Measurements from ENCODE around the gene UBR3.
"Not testable (repeated sequence)": the region's sequence is repeated elsewhere in the genome, so short reads cannot be mapped to it uniquely, and the experiment has no call there.

UBR3 gene

DNA sequence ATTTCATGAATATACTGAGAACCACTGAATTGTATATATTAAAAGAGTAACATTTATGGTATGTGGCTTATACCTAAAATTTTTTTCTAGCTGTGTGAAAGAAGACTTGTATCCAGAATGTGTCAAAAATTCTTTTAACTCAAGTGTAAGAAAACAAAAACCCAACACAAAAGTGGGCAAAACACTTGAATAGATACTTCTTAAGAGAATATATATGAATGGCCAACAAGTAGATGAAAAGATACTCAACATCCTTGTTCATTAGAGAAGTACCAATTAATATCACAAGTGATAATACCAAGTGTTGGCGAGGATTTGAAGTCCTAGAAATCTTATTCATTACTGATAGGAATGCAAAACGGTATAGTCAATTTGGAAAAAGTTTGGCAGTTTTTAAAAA, 243.5 kb downstream of the UBR3 start:
- DNase-seq: no peak

- DNase-seq: no peak
These were observed 246.0 kb downstream of the UBR3 start for GRCh38 chr2:170073288-170073687.

- DNase-seq: no peak
These were observed 248.9 kb downstream of the UBR3 start for GRCh38 chr2:170076189-170076588.

- no peak for DNase-seq
These were observed 250.7 kb downstream of the UBR3 start for GRCh38 chr2:170077830-170078569.

DNA sequence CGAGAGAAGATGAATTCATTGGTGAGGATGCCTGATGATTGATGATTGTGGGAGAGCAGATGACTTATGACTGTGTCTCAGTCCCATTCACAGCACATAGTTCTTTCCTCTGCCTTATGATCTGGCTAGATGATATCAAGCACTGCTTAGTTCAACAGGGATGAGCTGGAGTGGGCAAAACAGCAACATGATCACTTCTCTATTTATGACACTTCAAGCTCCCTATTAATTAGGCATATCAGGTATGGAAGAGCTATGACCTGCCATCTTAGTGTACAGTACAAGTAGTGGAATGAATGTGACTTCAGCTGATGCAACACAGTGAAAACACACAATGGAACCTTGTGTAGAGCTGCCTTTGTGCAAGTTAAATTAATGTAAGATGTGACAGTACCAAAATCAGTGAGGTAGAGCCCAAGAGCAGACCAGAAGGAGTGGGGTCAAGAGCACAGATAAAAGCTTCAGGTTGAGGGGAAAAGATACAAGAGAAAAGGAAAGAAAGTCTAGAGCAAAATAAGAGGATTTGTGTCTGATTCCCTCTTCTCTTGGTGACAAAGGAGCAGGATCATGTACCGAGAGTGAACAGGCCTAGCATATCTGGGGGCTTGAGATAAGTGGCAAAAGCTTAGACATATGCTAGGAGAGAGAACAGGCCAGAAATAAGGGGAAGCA, 257.7 kb downstream of the UBR3 start:
- no peak for DNase-seq

DNA sequence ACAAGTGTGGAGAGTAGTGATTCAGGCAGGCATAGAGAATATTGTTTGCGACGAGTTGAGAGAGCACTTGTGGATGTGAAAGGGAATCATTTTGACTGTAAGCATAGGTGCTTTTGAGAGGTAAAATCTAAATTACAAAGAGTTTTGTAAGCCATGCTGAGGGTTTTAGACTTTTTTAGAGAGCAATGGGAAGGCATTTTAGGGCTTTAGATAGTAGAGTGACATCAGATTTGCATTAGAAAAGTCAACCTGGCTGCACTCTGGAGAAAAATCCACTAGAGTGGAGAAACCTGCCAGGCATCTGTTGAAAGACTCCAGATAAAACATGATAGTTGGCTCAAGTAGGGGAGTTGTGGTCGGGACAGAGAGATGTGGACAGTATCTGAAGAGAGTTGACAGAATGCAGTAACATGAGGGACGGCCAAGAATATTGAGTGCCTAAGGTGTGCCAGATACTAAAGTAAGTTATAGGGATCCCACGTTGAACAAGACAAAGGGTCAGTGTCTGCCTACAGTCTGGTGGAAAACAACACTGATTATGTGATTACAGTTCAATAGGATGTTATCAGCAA, 258.9 kb downstream of the UBR3 start:
- no peak for DNase-seq

DNA sequence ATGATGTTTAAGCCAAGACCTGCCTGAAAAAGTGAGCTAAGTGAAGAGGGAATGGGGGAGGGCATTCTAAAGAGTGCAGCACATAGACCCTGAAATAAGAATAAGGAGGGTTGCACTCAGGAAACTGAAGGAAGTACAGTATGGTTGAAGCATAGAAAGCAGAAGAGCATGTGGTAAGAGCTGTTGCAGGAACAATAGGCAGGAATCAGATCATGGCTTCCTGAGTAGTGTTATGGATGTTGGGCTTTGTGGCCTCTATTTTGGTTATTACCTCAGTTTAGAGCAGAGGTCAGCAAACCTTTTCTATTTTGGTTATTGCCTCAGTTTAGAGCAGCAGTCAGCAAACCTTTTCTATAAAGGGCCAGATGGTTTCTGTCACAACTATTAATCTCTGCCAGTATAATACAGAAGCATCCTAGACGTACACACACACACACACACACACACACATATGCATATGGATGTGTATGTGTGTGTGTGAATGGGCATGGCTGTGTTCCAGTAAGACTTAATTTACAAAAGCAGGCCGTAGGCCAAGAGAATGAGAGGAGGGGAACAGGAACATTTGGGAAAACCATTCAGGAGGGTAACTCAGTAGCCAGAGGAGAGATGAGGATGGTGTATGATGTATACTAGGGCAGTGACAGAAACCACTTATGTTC, 259.6 kb downstream of the UBR3 start:
- DNase-seq: no peak

GRCh38 chr2:170087413-170087793, 260.1 kb downstream of the UBR3 start:
- no peak for DNase-seq

DNA sequence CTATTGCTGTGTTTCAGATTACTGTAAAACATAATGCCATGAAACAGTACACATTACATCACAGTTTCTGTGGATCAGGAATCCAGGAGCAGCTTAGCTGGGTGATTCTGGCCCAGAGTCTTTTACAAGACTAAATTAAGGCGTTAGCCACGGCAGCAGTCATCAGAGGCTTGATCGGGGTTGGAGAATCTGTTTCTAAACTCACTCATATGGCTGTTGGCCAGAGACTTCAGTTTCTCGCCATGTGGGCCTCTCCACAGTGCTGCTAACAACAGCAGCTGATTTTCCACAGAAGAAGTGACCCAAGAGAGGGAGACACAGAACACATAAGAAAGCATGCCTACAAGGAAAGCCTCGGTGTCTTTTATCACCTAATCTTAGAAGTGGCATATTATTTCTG, 261.5 kb downstream of the UBR3 start:
- DNase-seq: no peak

GRCh38 chr2:170090229-170090628, 263.0 kb downstream of the UBR3 start:
- DNase-seq: no peak

DNA sequence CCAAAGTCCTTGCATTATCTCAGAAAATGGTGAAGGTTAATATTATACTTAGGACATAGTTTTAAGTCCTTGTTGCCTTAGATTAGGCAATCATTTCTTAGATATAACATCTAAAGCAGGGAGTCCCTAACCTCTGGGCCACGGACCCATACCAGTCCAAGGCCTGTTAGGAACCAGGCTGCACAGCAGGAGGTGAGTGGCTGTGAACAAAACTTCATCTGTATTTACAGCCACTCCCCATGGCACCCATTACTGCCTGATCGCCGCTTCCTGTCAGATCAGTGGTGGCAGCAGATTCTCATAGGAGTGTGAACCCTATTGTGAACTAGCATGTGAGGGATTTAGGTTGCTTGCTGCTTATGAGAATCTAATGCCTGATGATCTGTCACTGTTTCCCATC, 264.2 kb downstream of the UBR3 start:
- DNase-seq: no peak

DNA sequence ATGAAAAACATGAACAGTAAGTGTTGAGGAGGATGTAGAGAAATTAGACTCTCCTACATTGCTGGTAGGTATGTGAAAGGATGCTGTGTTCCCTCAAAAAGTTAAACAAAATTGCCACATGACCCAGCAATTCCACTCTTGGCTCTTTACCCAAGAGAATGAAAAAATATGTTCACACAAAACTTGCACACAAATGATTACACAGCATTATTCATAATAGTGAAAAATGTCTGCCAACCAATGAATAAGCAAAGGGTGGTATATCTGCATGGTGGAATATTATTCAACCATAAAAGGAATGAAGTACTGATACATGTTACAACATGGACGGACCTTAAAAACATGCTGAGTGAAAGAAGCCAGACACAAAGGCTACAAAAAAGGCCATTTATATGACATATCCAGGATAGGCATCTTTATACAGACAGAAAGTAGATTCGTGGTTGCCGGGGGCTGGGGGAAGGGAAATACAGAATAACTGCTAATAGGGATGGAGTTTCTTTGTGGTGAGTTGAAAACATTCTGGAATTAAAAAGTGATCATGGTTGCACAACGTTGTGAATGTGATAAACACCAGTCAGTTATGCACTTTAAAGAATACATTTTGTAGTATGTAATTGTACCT, 265.3 kb downstream of the UBR3 start:
- DNase-seq: no peak

DNA sequence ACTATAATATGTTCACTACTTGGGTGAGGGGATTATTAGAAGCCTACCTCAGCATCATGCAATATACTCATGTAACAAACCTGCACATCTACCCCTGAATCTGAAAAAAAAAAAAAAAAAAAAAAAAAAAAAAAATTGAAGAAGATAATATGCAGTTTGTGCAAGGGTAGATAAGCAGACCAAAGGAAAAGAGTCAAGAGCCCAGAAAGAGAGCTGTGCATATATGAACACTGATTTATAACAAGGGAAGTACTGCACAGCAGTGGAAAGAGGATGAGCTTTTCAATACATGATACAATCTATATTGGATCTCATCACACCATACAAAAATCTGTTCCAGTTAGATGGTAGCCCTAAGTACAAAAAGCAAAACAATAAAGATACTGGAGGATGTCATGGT, 268.1 kb downstream of the UBR3 start:
- no peak for DNase-seq

DNA sequence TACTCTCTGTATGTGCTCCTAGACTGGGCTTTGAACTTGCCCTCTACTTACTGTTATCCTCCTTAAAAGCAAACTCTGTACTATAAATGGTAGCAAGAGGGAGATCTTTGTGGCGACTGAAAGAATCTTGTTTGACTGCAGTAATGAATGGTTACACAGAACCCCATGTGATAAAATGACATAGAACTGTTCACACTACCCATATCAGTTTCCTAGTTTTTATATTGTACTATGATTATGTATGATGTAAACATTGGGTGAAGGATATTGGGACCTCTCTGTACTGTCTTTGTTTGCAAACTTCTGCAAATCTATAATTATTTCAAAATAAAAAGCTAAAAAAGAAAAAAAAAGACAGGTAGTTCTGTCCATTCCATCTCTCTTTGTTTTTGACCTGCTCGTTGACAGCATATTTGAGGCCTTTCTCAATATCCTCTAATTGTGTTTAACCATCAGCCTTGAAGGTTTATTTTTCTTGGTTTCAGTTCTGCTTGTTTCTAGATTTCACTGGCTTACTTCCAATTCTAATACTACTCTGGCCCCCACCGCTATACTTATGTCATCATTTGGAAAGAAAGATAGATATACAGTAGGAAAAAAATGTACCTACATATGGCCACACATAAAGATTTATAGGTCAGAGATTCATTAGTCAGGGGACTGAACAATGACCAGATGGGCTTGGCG, 271.5 kb downstream of the UBR3 start:
- DNase-seq: no peak

GRCh38 chr2:170101789-170102188, 274.5 kb downstream of the UBR3 start:
- DNase-seq: no peak

DNA sequence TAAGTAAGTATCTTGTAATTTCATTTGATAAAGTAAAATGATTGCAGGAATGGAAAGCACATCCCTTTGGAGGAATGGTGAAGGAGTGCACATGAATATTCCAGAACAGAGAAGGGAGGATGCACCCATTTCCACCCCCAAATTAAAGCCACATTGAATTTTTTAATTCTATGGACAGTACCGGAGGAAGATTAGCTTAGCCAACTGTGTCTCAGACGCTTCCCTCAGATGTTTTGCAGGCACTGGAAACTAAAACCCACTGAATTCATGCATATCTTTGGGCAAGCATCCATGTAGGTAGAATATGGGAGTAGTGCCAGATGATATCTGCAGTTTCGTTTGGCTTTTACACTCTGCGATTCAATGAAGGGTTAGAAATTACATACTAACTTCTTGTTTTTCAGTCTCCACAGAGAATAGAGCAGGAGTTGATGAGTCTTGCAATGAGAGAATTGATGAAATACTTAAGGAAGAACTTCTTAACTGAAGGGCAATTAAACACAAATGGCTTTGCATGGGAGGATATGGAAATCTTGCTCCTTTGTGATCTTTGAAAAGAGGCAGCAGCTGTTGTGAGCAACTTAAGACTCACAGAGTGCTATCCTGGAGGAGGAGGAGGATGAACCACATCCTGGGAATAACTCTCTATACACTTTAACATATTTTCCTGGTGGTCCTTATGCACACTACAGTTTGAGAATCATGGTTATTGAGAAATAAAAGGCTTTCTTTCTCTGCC, 279.0 kb downstream of the UBR3 start:
- DNase-seq: no peak

DNA sequence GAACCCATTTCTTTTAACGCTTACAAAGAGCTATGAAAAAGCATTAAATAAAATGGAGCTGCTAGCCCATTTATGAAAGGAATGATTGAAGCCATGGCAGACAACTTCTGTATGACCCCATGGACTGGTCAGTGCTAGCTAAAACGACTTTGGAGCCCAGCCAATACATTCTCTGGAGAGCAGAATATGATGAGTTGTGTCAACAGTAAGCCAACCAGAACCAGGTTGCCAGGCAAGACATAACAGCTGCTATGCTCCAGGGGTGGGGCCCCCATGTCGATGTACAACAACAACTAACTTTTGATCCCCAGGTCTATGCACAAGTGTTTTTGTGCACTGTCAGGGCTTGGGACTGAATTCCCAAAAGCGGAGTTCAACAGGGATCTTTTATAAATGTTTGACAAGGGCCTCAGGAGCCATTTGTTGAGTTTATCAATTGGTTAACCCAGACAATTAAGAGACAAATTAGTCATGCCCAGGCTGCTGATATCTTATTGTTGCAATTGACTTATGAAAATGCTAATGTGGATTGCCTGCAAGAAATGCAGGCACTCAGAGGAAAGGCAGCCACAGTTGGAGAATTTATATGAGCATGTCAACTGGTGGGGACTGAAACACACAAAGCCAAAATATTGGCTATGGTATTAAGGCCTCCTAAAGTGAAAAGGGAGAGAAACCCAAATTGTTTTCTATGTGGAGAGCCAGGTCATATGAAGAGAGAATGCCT, 286.1 kb downstream of the UBR3 start:
- DNase-seq: peak; percentile 43

DNA sequence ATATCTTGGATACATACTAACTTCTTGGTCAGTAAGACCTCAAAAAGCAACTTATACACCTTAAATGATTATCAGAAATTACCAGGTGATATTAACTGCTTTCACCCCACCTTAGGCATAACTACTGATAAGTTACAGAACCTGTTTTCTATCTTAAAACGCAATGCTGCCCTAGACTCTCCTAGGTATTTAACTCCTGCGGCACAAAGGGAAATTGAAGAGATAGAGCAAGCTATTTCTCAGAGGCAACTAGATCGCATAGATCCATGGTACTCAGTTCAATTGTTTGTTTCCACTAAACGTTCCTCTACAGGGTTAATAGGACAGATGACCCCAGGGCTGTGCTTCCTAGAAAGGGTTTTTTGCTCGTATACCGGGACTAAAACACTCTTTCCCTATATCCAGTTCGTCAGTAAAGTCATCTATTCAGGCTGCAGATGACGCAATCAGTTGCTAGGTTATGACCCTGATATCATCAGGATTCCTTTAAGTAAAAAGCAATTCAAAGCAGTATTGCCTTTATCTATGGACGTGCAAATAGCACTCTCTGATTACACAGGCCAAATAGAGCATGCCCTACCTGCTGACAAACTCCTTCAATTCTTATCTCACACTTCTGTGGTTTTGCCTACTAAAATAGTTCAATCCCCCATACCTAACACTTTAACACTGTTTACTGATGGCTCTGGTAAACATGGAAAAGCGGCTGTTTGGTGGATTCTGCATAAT, 288.4 kb downstream of the UBR3 start:
- no peak for DNase-seq

GRCh38 chr2:170118641-170119040, 291.4 kb downstream of the UBR3 start:
- no peak for DNase-seq

GRCh38 chr2:170119326-170119725, 292.1 kb downstream of the UBR3 start:
- not testable (repeated sequence) for DNase-seq

GRCh38 chr2:170121689-170122088, 294.4 kb downstream of the UBR3 start:
- DNase-seq: no peak
